KOPT-K1 (cell line): ENCODE data around the gene CCNI2.

Experiments
- H3K27ac ChIP-seq: fragments of 200-600 bp; sonication (generic); 2 replicates; pipeline ENCODE4 v1.5.1; 2016; ENCODE audit warnings: antibody characterized with exemption, mild to moderate bottlenecking, low read depth, low read length; ENCODE audit not compliant: poor library complexity, severe bottlenecking
- H3K36me3 ChIP-seq: fragments of 200-600 bp; sonication (generic); 2 replicates; pipeline ENCODE4 v1.5.1; 2017; ENCODE audit warnings: antibody characterized with exemption, mild to moderate bottlenecking, low read length, moderate library complexity; ENCODE audit not compliant: insufficient read depth
- H3K9me3 ChIP-seq: fragments of 200-600 bp; sonication (generic); 2 replicates; pipeline ENCODE4 v1.5.1; 2017; ENCODE audit warnings: antibody characterized with exemption, low read length, mild to moderate bottlenecking; ENCODE audit not compliant: insufficient read depth, poor library complexity, severe bottlenecking

The CCNI2 gene

GRCh38 chr5:132742626-132743025, 4.6 kb upstream of the CCNI2 start:
- Histone ChIP-seq H3K36me3 (no peaks in the 10 kb centered on the region), H3K9me3 (peaks cover 6% of the 10 kb centered on the region), H3K27ac (no peak overlapping the region)

GRCh38 chr5:132744659-132745058, 2.6 kb upstream of the CCNI2 start:
- H3K9me3 ChIP-seq, result peaks cover 6% of the 10 kb centered on the region
- H3K36me3 ChIP-seq, result no peaks in the 10 kb centered on the region
- H3K27ac ChIP-seq, result no peak overlapping the region

- H3K9me3 ChIP-seq, result peaks cover 6% of the 10 kb centered on the region
- no peaks in the 10 kb centered on the region for H3K36me3 ChIP-seq
- no peak overlapping the region for H3K27ac ChIP-seq
Measured at GRCh38 chr5:132746592-132746953, 653 bp upstream of the CCNI2 start.

- H3K27ac ChIP-seq, result no peak overlapping the region
- H3K36me3 ChIP-seq, result no peaks in the 10 kb centered on the region
- no peaks in the 10 kb centered on the region for H3K9me3 ChIP-seq
Measured at GRCh38 chr5:132747616-132748440, 602 bp downstream of the CCNI2 start.

- Histone ChIP-seq H3K9me3 (no peaks in the 10 kb centered on the region), H3K36me3 (no peaks in the 10 kb centered on the region), H3K27ac (no peak overlapping the region)
Measured at GRCh38 chr5:132748522-132749000, 1.3 kb downstream of the CCNI2 start.

- no peaks in the 10 kb centered on the region for H3K9me3 ChIP-seq
- no peak overlapping the region for H3K27ac ChIP-seq
- no peaks in the 10 kb centered on the region for H3K36me3 ChIP-seq
Measured at GRCh38 chr5:132749506-132749905, 2.3 kb downstream of the CCNI2 start.

- Histone ChIP-seq H3K36me3 (no peaks in the 10 kb centered on the region), H3K27ac (no peak overlapping the region), H3K9me3 (no peaks in the 10 kb centered on the region)
Measured at GRCh38 chr5:132750471-132751230, 3.4 kb downstream of the CCNI2 start.

- H3K27ac ChIP-seq, result no peak overlapping the region
- H3K9me3 ChIP-seq, result no peaks in the 10 kb centered on the region
- no peaks in the 10 kb centered on the region for H3K36me3 ChIP-seq
Measured at GRCh38 chr5:132751444-132751843, 4.2 kb downstream of the CCNI2 start.

- Histone ChIP-seq H3K27ac (no peak overlapping the region), H3K9me3 (no peaks in the 10 kb centered on the region), H3K36me3 (0 out of 2 replicates have a peak, but pooled peaks cover under 1% of the 10 kb centered on the region)
Measured at GRCh38 chr5:132751971-132752580, 4.8 kb downstream of the CCNI2 start.

GRCh38 chr5:132752581-132753125, 5.4 kb downstream of the CCNI2 start:
- Histone ChIP-seq H3K36me3 (peaks cover 6% of the 10 kb centered on the region; the same call in 1 of the 2 replicates), H3K27ac (peak overlapping the region; percentile 57)

GRCh38 chr5:132753135-132753987, 6.1 kb downstream of the CCNI2 start:
- H3K27ac ChIP-seq, result peak overlapping the region; percentile 57
- peaks cover 13% of the 10 kb centered on the region for H3K36me3 ChIP-seq
- no peaks in the 10 kb centered on the region for H3K9me3 ChIP-seq

More at GRCh38 chr5:132752581-132753125, 5.4 kb downstream of the CCNI2 start:
- no peaks in the 10 kb centered on the region for H3K9me3 ChIP-seq

- peaks cover 21% of the 10 kb centered on the region for H3K36me3 ChIP-seq
- no peaks in the 10 kb centered on the region for H3K9me3 ChIP-seq
- H3K27ac ChIP-seq, result peak overlapping the region; percentile 27
Measured at GRCh38 chr5:132754111-132754510, 6.9 kb downstream of the CCNI2 start.

GRCh38 chr5:132754947-132755346, 7.7 kb downstream of the CCNI2 start:
- no peak overlapping the region for H3K27ac ChIP-seq

GRCh38 chr5:132756542-132756941, 9.3 kb downstream of the CCNI2 start:
- H3K9me3 ChIP-seq, result no peaks in the 10 kb centered on the region
- H3K36me3 ChIP-seq, result peaks cover 44% of the 10 kb centered on the region
- H3K27ac ChIP-seq, result no peak overlapping the region

More at GRCh38 chr5:132754947-132755346, 7.7 kb downstream of the CCNI2 start:
- H3K36me3 ChIP-seq, result peaks cover 29% of the 10 kb centered on the region
- H3K9me3 ChIP-seq, result no peaks in the 10 kb centered on the region
